Measurements from ENCODE around the gene SMAD9. TPM values are rescaled to one million over a fixed set of nuclear protein-coding genes. Genes with fewer than 3 reads are reported as not detected.

The SMAD9 gene
- total RNA-seq, 1 experiment from 2014 or later, result 1.1 TPM

GRCh38 chr13:36819739-36820090, 100.3 kb downstream of the SMAD9 start:
- Histone ChIP-seq H3K23me2 (ENCODE audit: insufficient read length, low read depth, low read length, poor library complexity, severe bottlenecking) (peaks cover 9% of the 10 kb centered on the region), H3K79me2 (ENCODE audit: insufficient read depth, low read length) (no peaks in the 10 kb centered on the region), H3K9me3 (ENCODE audit: control insufficient read depth, low read depth, low read length) (no peaks in the 10 kb centered on the region), H4K8ac (replicated peaks; ENCODE audit: insufficient read length, low read depth, low read length) (no peak overlapping the region), H2BK5ac (ENCODE audit: insufficient read length, low read length) (no peak overlapping the region), H3K27me3 (ENCODE audit: insufficient read depth, low read length) (no peaks in the 10 kb centered on the region), H3K4me2 (ENCODE audit: insufficient read depth, insufficient read length, low read length) (peak overlapping the region; percentile 87), H2AK5ac (ENCODE audit: insufficient read length, low read length) (no peak overlapping the region), H4K5ac (ENCODE audit: insufficient read length, low read depth, low read length) (no peak overlapping the region), H3T11ph (ENCODE audit: low read length) (no peak overlapping the region), H3K56ac (ENCODE audit: insufficient read length, low read depth, low read length) (no peak overlapping the region), H3K4me1 (ENCODE audit: insufficient read depth, low read length) (no peaks in the 10 kb centered on the region; the same call in 1 of the 2 replicates), H2BK12ac (ENCODE audit: insufficient read length, low read depth, low read length) (no peak overlapping the region), H3K4ac (ENCODE audit: low read depth, low read length) (no peak overlapping the region), H3K79me1 (ENCODE audit: insufficient read depth, low read depth, low read length, poor library complexity, severe bottlenecking) (peaks cover 2% of the 10 kb centered on the region), H2AFZ (ENCODE audit: low read length) (no peak overlapping the region), H3K14ac (ENCODE audit: insufficient read depth, low read length) (0 out of 2 replicates have a peak overlapping the region, but pooled peaks have one; percentile 33), H3K9ac (ENCODE audit: extremely low read depth, insufficient read length, low read length) (peak overlapping the region; percentile 8), H4K20me1 (ENCODE audit: control insufficient read depth, insufficient read depth, insufficient read length) (no peaks in the 10 kb centered on the region), H3K23ac (ENCODE audit: insufficient read length, low read depth, low read length) (no peak overlapping the region), H2BK120ac (ENCODE audit: low read depth, low read length, poor library complexity, severe bottlenecking) (no peak overlapping the region), H3K27ac (ENCODE audit: insufficient read length, low read depth, low read length) (no peak overlapping the region), H2BK20ac (ENCODE audit: low read depth, low read length, poor library complexity, severe bottlenecking) (no peak overlapping the region), H3K18ac (ENCODE audit: insufficient read length, low read depth, low read length) (no peak overlapping the region), H2BK15ac (ENCODE audit: low read depth, low read length) (no peak overlapping the region), H4K91ac (ENCODE audit: insufficient read length, low read depth, low read length) (no peak overlapping the region)
- Mint-ChIP-seq H3K4me1 (peaks cover 31 to 34% of the 10 kb centered on the region in 2 experiments), H3K9me3 (0 out of 5 replicates have a peak, but pooled peaks cover 0 to 1% of the 10 kb centered on the region in 2 experiments), H3K27ac (peak overlapping the region in 2 of 3 experiments; percentile 78 to 87; a peak in 3 of 7 replicates), H3K4me3 (peak overlapping the region; percentile 89 to 92), H3K36me3 (ENCODE audit: insufficient read depth in 1 of 3, low read depth in 3 of 3) (no peaks in the 10 kb centered on the region; a peak in 2 of 7 replicates), H3K27me3 (ENCODE audit: low read depth) (peaks cover 4% of the 10 kb centered on the region; the same call in 1 of the 2 replicates)
- no CpG with 5 or more reads among the region's 20 CpGs for WGBS (ENCODE audit: extremely low coverage, insufficient read length, low lambda C conversion rate)
- no peak for TF ChIP-seq CTCF (conservative IDR thresholded peaks at IDR 0.05)
- peak; percentile 38 for DNase-seq
